Lung (tissue), 12 donors: ENCODE data around the gene DNAJC13. TPM values are rescaled to one million over a fixed set of nuclear protein-coding genes. Genes with fewer than 3 reads are reported as not detected.

Source experiments
- ATAC-seq: fragments of 200-7000 bp; cut with Tn5 transposase; one replicate; pipeline ENCODE4 v1.9.1; 2020; ENCODE audit warnings: moderate number of reproducible peaks; ENCODE audit not compliant: insufficient read depth, low FRiP score
- DNase-seq, 3 donors: peaks; one replicate each; pipeline ENCODE4 v3.0.0-alpha.2; 2013 to 2017
- H3K27ac ChIP-seq, 2 donors: one replicate each; pipeline ENCODE4 v1.5.1; 2013; ENCODE audit warnings: mild to moderate bottlenecking in 2 of 2, moderate library complexity in 2 of 2, control low read depth in 1 of 2, inconsistent platforms in 1 of 2, low read depth in 1 of 2, low read length in 1 of 2
- H3K27me3 ChIP-seq, 3 donors: one replicate each; pipeline ENCODE4 v1.5.1; 2013; ENCODE audit warnings: low read length in 2 of 3; ENCODE audit not compliant: control insufficient read depth in 3 of 3, insufficient read depth in 3 of 3
- H3K36me3 ChIP-seq, 4 donors: one replicate each; pipeline ENCODE4 v1.5.1; 2013; ENCODE audit warnings: low read length in 4 of 4, mild to moderate bottlenecking in 1 of 4, moderate library complexity in 1 of 4; ENCODE audit not compliant: control insufficient read depth in 4 of 4, insufficient read depth in 4 of 4
- H3K4me1 ChIP-seq, 5 donors: one replicate each; pipeline ENCODE4 v1.5.1; 2013; ENCODE audit warnings: low read length in 5 of 5, mild to moderate bottlenecking in 2 of 5, moderate library complexity in 1 of 5; ENCODE audit not compliant: control insufficient read depth in 5 of 5, insufficient read depth in 5 of 5
- H3K4me3 ChIP-seq: one replicate; pipeline ENCODE4 v1.5.1; 2013; ENCODE audit warnings: mild to moderate bottlenecking, control low read depth, moderate library complexity
- H3K9ac ChIP-seq, 2 donors: one replicate each; pipeline ENCODE4 v1.5.1; 2013; ENCODE audit warnings: low read length in 2 of 2, control low read depth in 1 of 2; ENCODE audit not compliant: insufficient read depth in 1 of 2
- H3K9me3 ChIP-seq, 4 donors: one replicate each; pipeline ENCODE4 v1.5.1; 2013; ENCODE audit warnings: low read length in 3 of 4, mild to moderate bottlenecking in 1 of 4, moderate library complexity in 1 of 4; ENCODE audit not compliant: control insufficient read depth in 4 of 4, insufficient read depth in 3 of 4
- CTCF ChIP-seq: IDR thresholded peaks from 2 replicates; pipeline ENCODE4 v1.5.1; 2012; ENCODE audit warnings: mild to moderate bottlenecking; ENCODE audit errors: control extremely low read depth, extremely low read depth
- WGBS, 2 donors: extraction: QIAGEN DNeasy Blood & Tissue Kit; methylation state at CpG; one replicate each; pipeline ENCODE4 v1.1.7; 2013; 5-methylcytosine and 5-hydroxymethylcytosine counted together
- polyA plus RNA-seq, 2 donors: library from polyadenylated mRNA; stranded (reverse); fragments of 200-250 nt; gene quantifications; one replicate each; pipeline ENCODE4 v1.2.1, GENCODE V29; 2013
- total RNA-seq, 2 donors: library from RNA; depleted of rRNA in 1 of 2; stranded (reverse); fragments of >200 nt in 1 of 2; gene quantifications; one replicate each; pipeline ENCODE4 v1.2.1, GENCODE V29; 2014 to 2021
- donor health status: control.
- donor health status: control.
- donor health status: Bipolar disorder and iron deficiency.
- donor health status: healthy.
- donor health status: DM: yes; HTN: yes; CAD: no.

Gene DNAJC13
- total and polyA plus RNA-seq, 4 donors: 6.7 to 132 (median 23.5) TPM

- no peak overlapping the region for H3K27ac ChIP-seq
- TF ChIP-seq CTCF: no peak
- DNase-seq: no peak
- WGBS, 2 donors: 94 to 97% methylated on average over 1 of the region's 1 CpG
- no peaks in the 10 kb centered on the region for H3K9me3 ChIP-seq
- peaks cover 1 to 14% (median 9%) of the 10 kb centered on the region in 4 donors for H3K36me3 ChIP-seq
- H3K4me3 ChIP-seq: no peak overlapping the region
- no peak overlapping the region for H3K9ac ChIP-seq
- H3K27me3 ChIP-seq: no peaks in the 10 kb centered on the region
- no peak for ATAC-seq
- H3K4me1 ChIP-seq: no peaks in the 10 kb centered on the region
Observed at GRCh38 chr3:132469326-132469725, 52.0 kb downstream of the DNAJC13 start.

GRCh38 chr3:132486099-132486498, 68.8 kb downstream of the DNAJC13 start:
- no peaks in the 10 kb centered on the region for H3K27me3 ChIP-seq
- DNase-seq (peak in 1 of 3 donors; percentile 2), ATAC-seq (no peak)
- no peak overlapping the region for H3K9ac ChIP-seq
- no peak overlapping the region for H3K27ac ChIP-seq
- H3K4me3 ChIP-seq: no peak overlapping the region
- TF ChIP-seq CTCF: no peak
- no peaks in the 10 kb centered on the region for H3K9me3 ChIP-seq
- 39 to 58% methylated on average over 3 of the region's 3 CpGs for WGBS, 2 donors
- peaks cover 10 to 54% (median 27%) of the 10 kb centered on the region in 4 donors for H3K36me3 ChIP-seq
- no peaks in the 10 kb centered on the region for H3K4me1 ChIP-seq

- Histone ChIP-seq H3K4me3 (no peak overlapping the region), H3K27ac (no peak overlapping the region), H3K36me3 (peaks cover 9 to 49% (median 23%) of the 10 kb centered on the region in 4 donors), H3K27me3 (no peaks in the 10 kb centered on the region), H3K9ac (no peak overlapping the region), H3K4me1 (no peaks in the 10 kb centered on the region), H3K9me3 (no peaks in the 10 kb centered on the region)
- ATAC-seq (no peak), DNase-seq (no peak)
- TF ChIP-seq CTCF: no peak
- WGBS, 2 donors: 66 to 81% methylated on average over 2 of the region's 2 CpGs
Observed at GRCh38 chr3:132488151-132488550, 70.8 kb downstream of the DNAJC13 start.

- ATAC-seq: no peak
- Histone ChIP-seq H3K27ac (no peak overlapping the region), H3K4me1 (no peaks in the 10 kb centered on the region), H3K4me3 (no peak overlapping the region), H3K27me3 (no peaks in the 10 kb centered on the region), H3K9me3 (no peaks in the 10 kb centered on the region), H3K9ac (no peak overlapping the region), H3K36me3 (peaks cover 23 to 66% (median 39%) of the 10 kb centered on the region in 4 donors)
- DNase-seq: no peak
- TF ChIP-seq CTCF: no peak
- WGBS, 2 donors: 97 to 99% methylated on average over 3 of the region's 3 CpGs
Observed at GRCh38 chr3:132499071-132499470, 81.8 kb downstream of the DNAJC13 start.
